OCI-LY1 (cell line): ENCODE measurements around the gene CEP95.

ENCODE experiments used
- H2AFZ ChIP-seq: fragments of 200-600 bp; sonication (generic), shearing (Covaris generic); 2 replicates; pipeline ENCODE4 v1.6.0; 2014; ENCODE audit warnings: antibody characterized with exemption, mild to moderate bottlenecking, low read length
- H3F3A ChIP-seq: fragments of 200-600 bp; sonication (generic), shearing (Covaris generic); 2 replicates; pipeline ENCODE4 v1.6.0; 2014; ENCODE audit warnings: mild to moderate bottlenecking, antibody characterized with exemption, low read length, moderate library complexity; ENCODE audit not compliant: insufficient read depth
- H3K27ac ChIP-seq: fragments of 200-600 bp; sonication (generic); 2 replicates; pipeline ENCODE4 v1.5.1; 2014; ENCODE audit warnings: low read length, mixed run types, mild to moderate bottlenecking, low read depth; ENCODE audit not compliant: poor library complexity, severe bottlenecking
- H3K27me3 ChIP-seq: fragments of 200-600 bp; sonication (generic); 2 replicates; pipeline ENCODE4 v1.6.0; 2014; ENCODE audit warnings: antibody characterized with exemption, mild to moderate bottlenecking, low read length, moderate library complexity; ENCODE audit not compliant: insufficient read depth
- H3K36me3 ChIP-seq: fragments of 200-600 bp; sonication (generic); 2 replicates; pipeline ENCODE4 v1.6.1; 2014; ENCODE audit warnings: mild to moderate bottlenecking, antibody characterized with exemption, low read length, moderate library complexity, mixed read lengths; ENCODE audit not compliant: insufficient read depth
- H3K4me1 ChIP-seq: fragments of 200-600 bp; sonication (generic); 2 replicates; pipeline ENCODE4 v1.5.1; 2014; ENCODE audit warnings: mild to moderate bottlenecking, low read length, moderate library complexity; ENCODE audit not compliant: insufficient read depth, severe bottlenecking
- H3K4me2 ChIP-seq: fragments of 200-600 bp; sonication (generic), shearing (Covaris generic); 2 replicates; pipeline ENCODE4 v1.6.1; 2014; ENCODE audit warnings: low read length
- H3K4me3 ChIP-seq: fragments of 200-600 bp; sonication (generic); 2 replicates; pipeline ENCODE4 v1.5.1; 2014; ENCODE audit warnings: low read length, low read depth, mild to moderate bottlenecking, mixed read lengths; ENCODE audit not compliant: poor library complexity, severe bottlenecking
- H3K79me2 ChIP-seq: fragments of 200-600 bp; shearing (Covaris generic); 2 replicates; pipeline ENCODE4 v1.6.1; 2016; ENCODE audit warnings: mixed run types, low read length, mixed read lengths; ENCODE audit not compliant: insufficient read depth
- H3K9ac ChIP-seq: fragments of 200-600 bp; sonication (generic), shearing (Covaris generic); 2 replicates; pipeline ENCODE4 v1.6.1; 2014; ENCODE audit warnings: mild to moderate bottlenecking, low read length, mixed read lengths
- H3K9me2 ChIP-seq: fragments of 200-600 bp; sonication (generic), shearing (Covaris generic); 2 replicates; pipeline ENCODE4 v1.6.1; 2014; ENCODE audit warnings: low read depth, mild to moderate bottlenecking, low read length, mixed read lengths
- H3K9me3 ChIP-seq: fragments of 200-600 bp; shearing (Covaris generic); 2 replicates; pipeline ENCODE4 v1.6.1; 2014; ENCODE audit warnings: low read length, mixed read lengths
- H4K20me1 ChIP-seq: fragments of 200-600 bp; sonication (generic), shearing (Covaris generic); 2 replicates; pipeline ENCODE4 v1.6.0; 2016; ENCODE audit warnings: mild to moderate bottlenecking, low read length; ENCODE audit not compliant: insufficient read depth
- EZH2 ChIP-seq: fragments of 200-600 bp; sonication (generic), shearing (Covaris generic); IDR thresholded peaks from 2 replicates; pipeline ENCODE4 v1.8.0; 2017; ENCODE audit warnings: borderline replicate concordance, mixed run types, mild to moderate bottlenecking, antibody characterized with exemption, low read length, moderate library complexity, mixed read lengths
- TF ChIP-seq, protein P1 (sequence below): fragments of 200-600 bp; sonication (generic), shearing (Covaris generic); IDR thresholded peaks from 2 replicates; pipeline ENCODE4 v1.5.1; 2017; ENCODE audit warnings: mild to moderate bottlenecking, antibody characterized with exemption, low read length, moderate library complexity, mixed read lengths

CEP95 gene

DNA sequence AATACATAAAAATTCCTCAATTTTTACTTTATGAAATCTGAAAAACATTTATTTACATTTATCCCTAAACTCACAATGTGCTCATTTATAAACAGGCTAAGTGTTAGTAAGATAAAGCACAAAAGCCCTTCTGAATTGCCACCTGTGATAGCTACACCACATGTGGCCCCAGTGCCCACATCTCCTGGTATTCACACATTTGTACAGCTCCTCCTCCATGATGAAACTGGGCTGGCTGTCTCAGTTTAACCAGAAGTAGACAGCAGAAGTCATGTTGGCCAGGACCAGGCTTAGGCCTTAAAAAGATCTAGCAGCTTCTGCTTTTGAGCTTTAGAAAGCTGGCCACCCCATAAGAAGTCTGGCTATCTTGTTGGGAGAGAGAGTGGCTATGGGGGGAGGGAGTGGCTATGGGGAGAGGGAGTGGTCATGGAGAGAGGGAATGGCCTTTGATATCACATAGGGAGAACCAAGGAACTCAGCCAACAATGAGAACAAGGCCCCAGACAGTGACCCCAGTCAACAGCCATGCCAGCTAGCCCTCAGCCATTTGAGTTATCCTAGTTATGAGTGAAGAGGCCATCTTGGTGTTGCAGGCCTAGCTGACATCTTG lies 47.4 kb downstream of the CEP95 start:
- no peaks in the 10 kb centered on the region for H3K4me1 ChIP-seq
- H3K9me3 ChIP-seq: no peaks in the 10 kb centered on the region
- H3K79me2 ChIP-seq: no peaks in the 10 kb centered on the region
- no peak overlapping the region for H3K27ac ChIP-seq
- peaks cover 33% of the 10 kb centered on the region for H3K36me3 ChIP-seq
- H3K4me3 ChIP-seq: no peak overlapping the region
- no peak overlapping the region for H2AFZ ChIP-seq
- no peak overlapping the region for H3K4me2 ChIP-seq
- no peaks in the 10 kb centered on the region for H3K9me2 ChIP-seq
- H3F3A ChIP-seq: no peaks in the 10 kb centered on the region
- no peak overlapping the region for H3K9ac ChIP-seq
- H3K27me3 ChIP-seq: no peaks in the 10 kb centered on the region
- TF ChIP-seq, protein P1, sequence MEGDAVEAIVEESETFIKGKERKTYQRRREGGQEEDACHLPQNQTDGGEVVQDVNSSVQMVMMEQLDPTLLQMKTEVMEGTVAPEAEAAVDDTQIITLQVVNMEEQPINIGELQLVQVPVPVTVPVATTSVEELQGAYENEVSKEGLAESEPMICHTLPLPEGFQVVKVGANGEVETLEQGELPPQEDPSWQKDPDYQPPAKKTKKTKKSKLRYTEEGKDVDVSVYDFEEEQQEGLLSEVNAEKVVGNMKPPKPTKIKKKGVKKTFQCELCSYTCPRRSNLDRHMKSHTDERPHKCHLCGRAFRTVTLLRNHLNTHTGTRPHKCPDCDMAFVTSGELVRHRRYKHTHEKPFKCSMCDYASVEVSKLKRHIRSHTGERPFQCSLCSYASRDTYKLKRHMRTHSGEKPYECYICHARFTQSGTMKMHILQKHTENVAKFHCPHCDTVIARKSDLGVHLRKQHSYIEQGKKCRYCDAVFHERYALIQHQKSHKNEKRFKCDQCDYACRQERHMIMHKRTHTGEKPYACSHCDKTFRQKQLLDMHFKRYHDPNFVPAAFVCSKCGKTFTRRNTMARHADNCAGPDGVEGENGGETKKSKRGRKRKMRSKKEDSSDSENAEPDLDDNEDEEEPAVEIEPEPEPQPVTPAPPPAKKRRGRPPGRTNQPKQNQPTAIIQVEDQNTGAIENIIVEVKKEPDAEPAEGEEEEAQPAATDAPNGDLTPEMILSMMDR: no peak
- no peak for TF ChIP-seq EZH2
- no peaks in the 10 kb centered on the region for H4K20me1 ChIP-seq

DNA sequence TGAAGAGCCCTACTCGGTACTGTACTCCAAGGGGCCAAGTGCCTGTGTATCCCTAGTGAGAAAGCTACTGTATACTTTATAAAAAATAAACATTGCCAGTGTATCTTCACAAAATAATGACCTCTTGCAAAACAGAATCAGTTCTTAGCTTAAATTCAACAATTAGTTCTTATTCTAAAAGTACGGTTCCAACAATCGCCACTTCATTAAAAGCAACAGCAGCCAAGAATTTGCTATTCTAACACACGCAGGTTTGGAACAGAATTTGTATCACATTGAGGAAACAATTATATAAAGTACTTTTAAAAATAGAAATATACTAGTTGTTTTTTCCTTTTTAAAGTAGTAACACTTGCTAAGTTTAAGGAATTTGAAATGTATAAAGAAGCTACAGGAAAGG lies 48.5 kb downstream of the CEP95 start:
- no peaks in the 10 kb centered on the region for H3F3A ChIP-seq
- H3K4me3 ChIP-seq: no peak overlapping the region
- TF ChIP-seq EZH2: no peak
- TF ChIP-seq, protein P1: no peak
- no peaks in the 10 kb centered on the region for H3K79me2 ChIP-seq
- H4K20me1 ChIP-seq: no peaks in the 10 kb centered on the region
- H3K9me3 ChIP-seq: no peaks in the 10 kb centered on the region
- no peak overlapping the region for H3K9ac ChIP-seq
- no peaks in the 10 kb centered on the region for H3K9me2 ChIP-seq
- no peaks in the 10 kb centered on the region for H3K4me1 ChIP-seq
- H2AFZ ChIP-seq: no peak overlapping the region
- no peak overlapping the region for H3K27ac ChIP-seq
- H3K27me3 ChIP-seq: no peaks in the 10 kb centered on the region
- H3K4me2 ChIP-seq: no peak overlapping the region
- H3K36me3 ChIP-seq: peaks cover 27% of the 10 kb centered on the region

DNA sequence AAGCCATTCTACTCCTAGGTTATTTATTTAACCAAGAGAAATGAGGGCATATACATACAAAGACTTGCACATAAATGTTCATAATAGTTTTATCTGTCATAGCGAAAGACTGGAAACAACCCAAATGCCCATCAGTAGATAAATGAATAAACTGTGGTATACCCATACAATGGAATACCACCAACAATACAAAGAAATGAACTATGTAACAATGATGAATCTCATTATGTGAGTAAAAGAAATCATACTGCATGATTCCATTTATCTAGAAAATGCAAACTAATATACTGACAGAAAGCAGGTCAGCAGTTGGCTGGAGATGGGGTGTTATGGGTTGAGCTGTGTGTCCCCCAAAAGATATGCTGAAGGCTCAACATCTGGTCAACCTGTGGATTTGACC lies 57.3 kb downstream of the CEP95 start:
- Histone ChIP-seq H3K4me1 (no peaks in the 10 kb centered on the region), H3K36me3 (peaks cover 18% of the 10 kb centered on the region), H3K4me3 (no peak overlapping the region), H3K79me2 (no peaks in the 10 kb centered on the region), H4K20me1 (no peaks in the 10 kb centered on the region), H2AFZ (no peak overlapping the region), H3K9me3 (no peaks in the 10 kb centered on the region), H3F3A (no peaks in the 10 kb centered on the region), H3K27ac (no peak overlapping the region), H3K9ac (no peak overlapping the region), H3K27me3 (no peaks in the 10 kb centered on the region), H3K9me2 (no peaks in the 10 kb centered on the region), H3K4me2 (no peak overlapping the region)
- no peak for TF ChIP-seq EZH2
- TF ChIP-seq, protein P1: no peak
